Measurements from ENCODE around the gene HOXD4.

Gene HOXD4

DNA sequence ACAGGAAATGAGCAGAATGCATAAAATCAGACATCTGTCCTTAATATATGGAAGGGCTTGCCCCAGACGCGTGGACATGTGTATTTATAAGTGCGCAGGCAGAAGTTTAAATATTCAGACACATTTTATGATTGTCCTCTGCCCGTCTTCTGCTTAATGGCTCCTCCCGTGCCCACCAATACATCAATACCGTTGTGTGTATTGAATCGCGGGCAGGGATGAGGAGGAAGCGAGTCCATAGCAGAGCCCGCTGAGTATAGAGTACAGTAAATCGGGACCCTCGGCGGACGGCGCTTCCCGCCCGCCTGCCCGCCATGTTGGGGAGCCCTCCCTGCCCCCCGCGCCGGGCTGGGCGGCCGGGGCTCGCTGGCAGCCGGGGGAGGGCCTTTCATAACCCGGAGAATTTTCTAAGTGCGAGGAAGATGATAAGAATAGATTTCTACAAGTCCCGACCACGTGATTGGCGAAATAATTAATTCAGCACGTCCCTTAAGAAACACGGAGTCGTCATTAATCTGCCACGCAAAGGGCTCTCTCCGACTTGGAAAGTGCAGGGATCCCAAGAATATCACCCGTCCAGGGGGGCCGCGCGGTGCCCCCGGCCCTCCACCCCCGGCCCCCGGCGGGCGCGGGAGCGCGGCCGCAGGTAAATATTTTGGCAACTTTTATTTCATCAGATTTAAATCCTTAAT is 5.6 kb downstream of the HOXD4 start, which contains the start of gene HOXD3:
HOXD3 (plus strand) TSS at position 501 of the 692 bp plus-strand sequence. CDS start 11,808 bp downstream, outside the sequence.
- DNase-seq: peak; percentile 82

DNA sequence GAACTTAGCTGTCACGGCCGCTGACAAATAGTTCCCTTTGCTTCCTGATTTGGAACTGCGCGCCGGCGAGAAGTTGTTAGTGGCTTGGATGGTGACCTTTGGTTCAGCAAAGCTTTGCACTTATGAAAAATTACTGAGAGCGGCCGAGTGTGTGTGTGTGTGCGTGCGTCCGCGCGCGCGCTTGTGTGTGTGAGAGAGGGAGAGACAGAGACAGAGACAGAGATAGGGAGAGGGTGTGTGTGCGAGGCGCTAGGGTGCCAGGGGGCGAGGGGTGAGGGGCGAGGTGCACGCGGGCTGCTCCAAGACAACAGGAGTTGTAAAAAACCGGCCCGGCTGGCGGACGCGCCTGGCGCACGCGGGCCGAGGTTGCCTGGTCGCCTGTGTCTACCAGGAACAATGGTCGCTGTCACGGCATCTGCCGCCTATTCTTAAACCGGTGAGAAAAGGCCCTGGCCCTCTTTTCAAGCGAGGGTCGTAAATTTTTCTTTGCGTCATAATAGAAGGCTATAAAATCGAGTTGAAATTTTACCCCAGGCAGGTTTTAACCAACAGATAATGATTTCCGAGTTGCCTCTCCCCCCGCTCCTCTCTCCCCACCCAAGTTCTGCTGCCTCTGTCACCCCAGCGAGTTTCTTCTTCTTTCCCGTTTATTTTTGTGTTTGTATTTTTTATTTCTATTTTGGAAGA is 6.3 kb downstream of the HOXD4 start:
- peak; percentile 89 for DNase-seq

DNA sequence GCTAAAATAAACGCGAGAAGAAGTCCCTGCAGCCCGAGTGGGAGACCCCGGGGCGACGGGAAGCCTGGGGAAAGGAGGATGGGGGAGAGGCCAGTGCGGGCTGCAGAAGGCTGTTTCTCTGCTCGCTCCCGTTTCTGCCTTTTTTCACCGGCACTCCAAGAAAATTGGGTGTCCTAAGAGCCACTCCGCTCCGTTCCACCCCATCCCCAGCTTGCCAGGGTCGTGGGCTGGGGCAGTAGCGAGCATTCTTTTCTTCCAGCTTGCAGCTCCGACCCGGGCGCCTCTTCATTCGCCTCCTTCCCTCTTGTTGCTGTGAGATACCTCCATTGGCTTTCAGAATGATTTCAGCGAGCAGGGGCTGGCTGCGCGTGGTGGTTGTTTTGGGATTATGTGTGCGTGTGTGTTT is 6.8 kb downstream of the HOXD4 start:
- DNase-seq: peak; percentile 85

DNA sequence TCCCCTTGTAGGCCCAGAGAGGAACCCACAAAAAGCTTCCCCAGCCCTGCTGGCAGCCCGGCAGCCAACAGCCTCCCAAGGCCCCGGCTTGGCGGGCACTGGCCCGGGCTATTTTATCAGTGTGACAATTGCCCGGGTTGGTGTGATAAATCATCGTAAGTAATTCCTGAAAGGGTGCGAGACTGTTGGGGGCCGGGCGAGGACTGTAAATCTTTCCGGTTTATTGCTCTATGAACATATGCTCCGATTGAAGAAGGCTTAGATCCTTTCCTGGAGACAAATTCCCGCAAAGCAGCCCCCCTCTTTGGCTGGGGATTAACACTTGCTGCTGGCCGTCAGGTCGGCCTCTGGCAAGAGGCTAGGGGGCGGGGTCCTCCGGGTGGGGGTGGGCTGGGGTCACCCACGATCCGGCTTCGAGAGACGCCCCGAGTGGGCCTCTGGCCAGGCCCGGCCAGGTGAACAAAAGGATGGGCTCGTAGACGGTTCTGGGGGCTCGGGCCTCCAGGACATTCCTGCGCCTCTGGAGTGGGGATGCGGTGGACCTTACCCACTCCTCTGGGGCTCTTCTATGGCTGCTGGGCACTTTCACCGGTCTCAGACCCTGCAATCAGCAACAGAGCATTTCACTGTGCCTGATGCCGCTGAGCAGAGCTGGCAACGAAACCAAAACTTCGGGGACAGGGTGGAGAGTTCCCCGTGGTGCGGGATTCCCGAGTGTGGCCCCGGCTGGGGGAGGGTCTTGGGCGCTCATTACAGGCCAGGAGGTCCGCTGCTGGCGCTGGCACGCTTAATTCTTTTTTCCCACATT is 7.7 kb downstream of the HOXD4 start:
- peak; percentile 79 for DNase-seq

DNA sequence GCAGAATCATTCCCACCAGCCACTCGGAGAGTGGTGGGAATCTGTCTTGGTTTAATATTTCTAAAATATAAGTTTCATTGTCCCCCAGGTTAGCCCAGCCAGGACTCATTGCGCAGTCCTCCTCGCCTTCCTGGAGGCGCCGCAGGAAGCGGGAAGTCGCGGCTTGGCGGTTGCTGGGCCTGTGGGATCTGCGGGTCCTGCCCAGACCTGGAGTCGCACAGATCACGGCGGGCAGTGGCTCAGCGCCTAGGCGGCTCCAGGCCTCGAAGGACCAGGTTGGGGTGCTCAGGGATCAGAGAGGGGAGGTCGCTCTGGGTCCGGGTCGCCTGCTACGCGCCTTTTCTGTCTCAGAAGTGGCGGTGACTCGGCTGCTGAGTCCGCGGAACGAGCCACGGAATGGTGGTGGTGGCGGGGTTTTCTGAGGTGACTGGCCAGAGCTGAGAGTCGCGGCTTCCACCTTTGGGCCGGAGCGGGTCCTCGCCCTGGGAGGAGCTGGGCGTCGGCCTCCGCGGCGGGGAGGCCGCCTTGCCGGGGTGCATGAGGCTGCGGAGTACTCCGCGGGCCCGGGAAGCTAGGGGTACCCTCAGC is 8.4 kb downstream of the HOXD4 start:
- DNase-seq: no peak

DNA sequence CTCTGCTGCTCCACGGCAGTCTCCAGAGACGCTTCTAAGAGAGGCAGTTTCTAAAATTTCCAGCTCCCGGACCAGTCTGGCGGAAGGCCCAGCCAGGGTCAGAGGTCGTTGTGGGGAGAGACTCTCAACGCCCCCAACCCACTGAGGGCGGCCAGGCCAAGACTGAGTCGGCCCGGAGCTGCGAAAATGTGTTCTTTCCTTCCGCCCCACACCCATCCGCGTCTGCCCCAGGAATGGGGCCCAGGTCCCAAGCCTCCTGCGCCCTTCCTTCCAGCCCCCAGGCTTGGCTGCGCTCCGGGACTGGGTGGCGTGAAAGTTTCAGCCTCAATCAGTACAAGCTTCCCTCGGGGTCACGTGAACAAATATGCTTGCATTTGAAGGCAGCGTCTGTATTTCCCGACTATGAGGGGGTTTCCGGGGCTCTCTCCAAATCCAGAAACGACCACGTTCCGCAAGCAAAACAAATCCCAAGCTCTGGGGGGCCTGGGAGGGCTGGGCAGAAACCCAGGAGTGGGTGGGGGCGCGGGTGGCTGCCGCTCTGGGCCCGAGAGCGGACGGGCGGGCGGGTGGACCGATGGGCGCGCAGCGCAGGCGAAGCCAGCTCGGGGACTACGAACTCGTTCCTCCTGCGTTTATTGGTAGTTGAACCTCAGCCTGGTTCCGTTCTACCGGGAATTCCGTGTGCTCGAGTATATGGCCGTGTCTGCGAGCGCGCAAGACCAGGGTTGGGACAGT is 9.1 kb downstream of the HOXD4 start:
- DNase-seq: peak; percentile 86

DNA sequence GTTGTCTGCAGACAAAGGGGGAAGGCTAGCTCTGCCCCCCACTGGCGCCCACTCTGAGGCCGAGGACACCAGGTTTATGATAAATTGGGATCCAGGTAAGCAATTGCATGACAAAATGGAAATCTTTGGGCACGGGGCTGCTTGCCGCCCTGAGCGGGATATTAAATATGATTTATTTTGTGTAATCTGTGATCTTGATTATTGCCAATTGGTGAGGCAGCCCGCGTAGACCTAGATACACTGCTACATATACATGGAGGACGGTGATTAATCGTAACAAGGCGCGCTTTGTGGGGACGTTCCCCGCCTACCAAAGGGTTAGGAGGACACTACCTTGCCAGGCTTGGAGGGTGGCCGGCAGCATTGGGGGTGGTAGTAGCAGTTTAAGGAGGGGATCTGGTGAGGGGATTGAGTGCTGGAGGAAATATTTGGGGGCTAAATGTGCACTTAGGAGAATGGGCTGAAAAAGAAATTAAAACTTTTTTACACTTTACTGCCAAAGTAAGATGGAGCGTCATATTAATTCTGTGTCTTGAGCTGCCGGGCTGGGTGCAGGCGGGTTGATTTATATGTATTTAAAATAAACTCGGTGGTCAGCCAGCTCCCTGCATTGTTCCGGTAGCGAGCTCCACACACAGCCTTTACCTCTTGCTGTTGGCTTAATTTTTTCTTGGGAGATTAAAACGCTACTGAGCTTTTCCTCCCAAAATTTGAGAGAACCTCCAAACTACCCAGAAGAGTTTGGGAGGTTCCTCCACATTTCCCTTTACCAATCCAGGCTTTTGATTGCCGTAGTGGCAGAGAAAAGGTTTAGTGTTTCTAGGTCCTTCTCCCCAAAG is 9.9 kb downstream of the HOXD4 start:
- DNase-seq: peak; percentile 79

DNA sequence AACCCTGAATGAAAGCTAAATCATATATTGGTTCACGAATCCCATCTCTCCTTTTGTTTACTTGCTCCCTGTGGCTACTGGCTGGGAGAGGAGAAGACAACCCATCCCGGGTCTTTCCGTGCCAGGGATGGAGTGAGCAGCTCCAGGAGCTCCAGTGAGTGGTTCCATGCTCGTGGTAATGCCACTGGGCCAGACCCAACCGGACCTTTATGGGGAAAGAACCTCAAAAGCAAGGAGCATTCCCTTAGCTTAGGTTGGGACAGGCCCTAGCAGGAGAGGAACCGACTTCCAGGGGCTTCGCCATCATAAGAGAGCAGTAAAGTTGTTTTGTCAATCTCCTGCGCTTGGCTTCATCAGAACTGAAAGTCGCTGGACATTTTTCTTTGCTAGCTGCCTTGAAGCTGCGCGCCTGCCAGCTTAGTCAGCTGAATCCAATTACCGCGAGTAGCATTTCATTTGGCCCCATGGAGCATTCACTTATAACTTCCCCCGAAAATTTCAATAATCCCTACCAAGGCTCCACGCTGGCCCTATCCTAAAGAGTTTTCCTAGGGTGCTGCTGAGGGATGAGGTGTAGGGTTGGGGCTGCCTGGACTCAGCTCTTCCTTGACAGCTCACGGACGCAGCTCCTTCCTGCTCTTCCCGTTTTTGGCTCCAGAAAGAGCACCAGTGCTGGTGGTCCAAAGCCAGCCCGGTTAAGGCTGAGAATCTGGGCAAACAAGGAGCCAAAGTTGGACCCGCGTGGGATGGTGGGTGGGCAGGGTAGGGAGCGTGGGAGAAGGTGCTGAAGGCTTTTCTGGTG is 10.7 kb downstream of the HOXD4 start:
- peak; percentile 82 for DNase-seq

DNA sequence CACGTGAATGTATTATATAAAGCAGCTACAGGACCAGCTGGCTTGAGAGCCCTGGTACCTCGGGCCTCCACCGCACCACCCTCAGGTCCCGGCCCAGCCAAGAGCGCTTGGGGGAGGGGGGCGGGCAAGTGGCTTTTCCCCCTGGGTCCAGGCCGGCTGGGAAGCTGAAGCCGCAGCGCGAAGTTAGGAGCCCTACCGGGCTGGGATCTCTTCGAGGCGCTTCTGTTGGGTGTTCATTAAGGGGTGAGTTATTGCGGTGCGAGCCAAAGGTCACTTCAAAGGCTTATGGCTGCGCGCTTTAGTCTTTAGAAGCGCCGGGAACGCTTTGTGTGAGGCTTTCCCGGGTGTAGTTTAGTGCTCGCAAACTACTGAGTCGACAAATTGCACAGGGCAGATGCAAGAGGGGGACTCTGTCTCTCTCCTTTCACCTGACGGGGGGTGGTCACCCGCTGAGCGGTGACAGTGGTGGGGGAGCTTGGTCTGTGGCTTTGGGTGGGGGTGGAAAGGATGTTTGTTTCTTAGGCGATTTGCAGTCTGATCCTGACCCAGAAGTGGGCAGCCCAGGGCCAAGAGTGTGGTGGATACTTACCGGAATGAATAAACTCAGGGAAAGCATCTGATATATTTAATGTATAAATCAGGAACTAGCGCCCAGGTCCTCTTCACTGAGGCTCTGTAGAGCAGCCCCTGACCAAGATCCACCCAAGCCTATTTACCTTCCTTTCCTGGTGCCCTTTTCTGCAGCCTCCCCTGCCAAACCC is 11.7 kb downstream of the HOXD4 start:
- peak; percentile 78 for DNase-seq

DNA sequence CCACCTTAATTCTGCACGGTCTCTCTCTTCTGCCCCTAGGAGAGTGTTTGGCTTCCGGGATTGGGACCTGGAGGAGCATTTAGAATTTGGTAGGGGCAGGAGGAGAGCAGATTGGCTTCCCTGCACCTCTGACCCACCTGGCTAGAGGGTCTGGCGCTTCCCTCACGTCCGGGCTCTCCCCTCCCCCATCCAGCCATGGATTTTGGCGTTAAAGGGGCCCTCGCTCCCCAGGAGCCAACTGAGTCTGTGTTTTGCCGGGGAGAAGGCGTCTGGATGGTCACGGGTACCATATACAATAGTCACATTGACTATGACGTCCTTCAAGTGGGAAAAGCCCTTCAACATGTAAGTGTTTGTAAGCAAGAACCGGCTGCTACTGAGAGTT is 12.3 kb downstream of the HOXD4 start:
- DNase-seq: peak; percentile 61

DNA sequence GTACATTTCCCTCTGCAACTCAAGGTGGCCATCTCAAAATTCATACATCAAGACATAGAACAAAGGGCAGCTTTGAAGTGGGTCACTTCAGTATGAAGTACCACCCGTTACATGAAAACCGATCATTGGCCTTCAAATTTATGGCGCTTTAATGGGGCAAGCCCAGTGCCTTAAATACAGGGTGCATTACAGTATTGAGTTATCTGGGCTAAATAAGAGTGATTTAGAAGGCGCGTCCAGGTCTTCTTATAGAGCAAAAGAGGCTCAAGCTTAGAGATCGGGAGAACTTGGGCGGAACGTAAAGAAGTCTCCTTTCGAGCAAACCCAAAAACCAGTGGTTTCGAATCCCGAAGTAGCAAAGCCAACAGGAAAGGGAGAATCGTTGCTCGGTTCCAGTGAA is 12.9 kb downstream of the HOXD4 start:
- no peak for DNase-seq

DNA sequence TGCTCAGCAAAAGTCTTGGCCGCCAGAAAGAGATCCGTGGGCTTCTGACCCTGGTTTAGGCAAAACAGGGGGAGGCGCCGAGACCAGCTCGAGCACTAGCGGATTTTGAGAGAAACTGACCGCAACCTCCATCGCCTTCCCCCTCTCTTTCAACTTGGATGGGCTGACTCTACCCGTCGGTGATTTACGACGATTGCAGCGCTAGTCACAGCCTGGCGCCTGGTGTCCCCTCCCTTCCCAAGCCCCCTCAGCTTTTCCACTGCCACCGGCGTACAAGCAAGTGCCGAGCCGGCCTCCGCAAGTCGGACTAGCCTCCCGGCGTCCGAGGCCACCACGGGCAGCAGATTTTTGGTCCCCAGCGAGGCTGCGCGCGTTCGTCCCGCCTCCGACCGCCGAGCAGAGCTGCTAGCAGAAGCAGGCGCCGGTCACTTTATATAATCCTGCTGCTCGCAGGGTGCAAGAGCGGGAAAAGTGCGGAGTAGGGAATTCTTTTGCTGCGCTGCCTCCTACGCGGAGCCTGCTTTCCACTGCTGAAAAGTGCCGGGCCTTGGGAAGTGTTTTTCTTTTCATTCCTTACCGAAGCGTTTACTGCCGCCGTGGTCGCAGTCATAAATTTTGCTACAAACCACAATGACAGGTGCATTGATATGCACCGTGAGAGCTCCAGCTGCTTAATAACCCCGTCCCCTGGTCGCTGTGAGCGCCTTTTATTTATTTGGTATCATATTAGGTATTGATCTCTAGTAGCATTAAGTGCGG is 13.4 kb downstream of the HOXD4 start:
- DNase-seq: peak; percentile 89

DNA sequence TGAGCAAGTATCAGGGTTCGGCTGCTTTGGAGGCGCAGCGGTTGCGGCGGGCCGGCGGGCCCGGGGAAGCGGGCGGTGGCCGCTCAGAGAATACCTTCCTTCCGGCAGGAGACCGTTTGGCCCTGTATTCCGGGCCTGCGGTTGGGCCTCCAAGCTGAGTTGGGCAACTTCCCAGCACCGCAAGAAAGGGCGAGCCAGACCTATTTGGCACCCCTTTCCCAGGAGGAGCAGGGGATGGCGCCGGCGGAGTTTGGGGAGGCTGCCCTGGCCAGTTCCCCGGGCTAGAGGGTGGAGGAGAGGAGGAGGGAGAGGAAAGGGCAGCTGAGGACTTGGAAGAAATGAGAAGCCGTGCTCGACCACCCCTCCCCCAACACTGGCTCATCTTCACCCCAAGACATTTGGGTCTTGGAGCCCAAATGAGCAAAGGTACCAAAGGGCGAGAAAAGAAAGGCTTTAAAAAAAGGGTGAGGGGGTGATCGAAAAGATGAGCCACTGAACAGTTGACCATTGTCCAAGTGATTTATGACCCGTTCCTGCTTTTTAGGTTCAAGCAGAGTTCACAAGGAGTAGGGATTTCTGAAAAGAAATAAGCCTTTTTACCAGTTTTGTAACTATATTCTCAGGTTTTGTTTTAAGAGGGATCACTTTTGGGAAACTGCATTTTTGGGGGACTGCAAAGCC is 14.2 kb downstream of the HOXD4 start:
- peak; percentile 87 for DNase-seq

DNA sequence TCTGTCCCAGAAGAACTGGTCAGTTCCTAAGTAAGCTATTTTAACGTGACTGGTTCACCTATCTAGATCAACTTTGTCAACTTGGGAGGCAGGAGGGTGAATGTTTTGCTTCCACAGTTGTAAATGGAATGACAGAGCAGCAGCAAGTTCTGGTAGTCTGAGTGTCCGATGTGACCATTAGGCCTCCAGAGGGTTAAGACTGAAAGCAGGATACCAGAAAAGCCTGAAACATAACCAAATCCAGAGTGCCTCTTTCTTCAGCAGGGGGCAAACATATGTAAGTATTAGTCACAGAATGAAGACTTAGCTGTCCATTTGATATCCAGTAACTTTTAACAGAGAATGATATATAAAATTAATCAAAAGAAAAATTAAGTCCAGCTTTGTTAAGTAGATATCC is 14.9 kb downstream of the HOXD4 start:
- DNase-seq: no peak

DNA sequence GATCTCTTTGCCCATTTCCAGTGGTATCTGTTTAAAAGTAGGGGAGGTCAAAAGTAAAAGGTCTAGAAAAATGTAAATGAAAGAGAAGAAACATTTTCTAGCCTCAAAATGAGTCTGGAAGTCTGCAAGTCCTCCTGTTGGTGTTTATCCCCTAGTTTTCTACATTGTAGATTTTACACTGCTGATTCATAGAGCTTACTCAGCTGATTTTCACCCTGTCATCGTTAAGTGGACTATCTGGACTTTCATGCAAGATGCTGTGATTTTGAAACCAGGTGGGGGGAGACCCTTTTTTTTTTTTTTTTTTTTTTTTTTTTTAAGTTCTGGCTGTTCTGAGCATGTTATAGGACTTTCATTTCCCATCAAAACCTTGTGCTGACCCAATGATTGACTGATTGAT is 16.0 kb downstream of the HOXD4 start:
- no peak for DNase-seq

DNA sequence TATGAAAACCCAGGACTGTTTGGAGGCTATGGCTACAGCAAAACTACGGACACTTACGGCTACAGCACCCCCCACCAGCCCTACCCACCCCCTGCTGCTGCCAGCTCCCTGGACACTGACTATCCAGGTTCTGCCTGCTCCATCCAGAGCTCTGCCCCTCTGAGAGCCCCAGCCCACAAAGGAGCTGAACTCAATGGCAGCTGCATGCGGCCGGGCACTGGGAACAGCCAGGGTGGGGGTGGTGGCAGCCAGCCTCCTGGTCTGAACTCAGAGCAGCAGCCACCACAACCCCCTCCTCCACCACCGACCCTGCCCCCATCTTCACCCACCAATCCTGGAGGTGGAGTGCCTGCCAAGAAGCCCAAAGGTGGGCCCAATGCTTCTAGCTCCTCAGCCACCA is 17.8 kb downstream of the HOXD4 start:
- no peak for DNase-seq

DNA sequence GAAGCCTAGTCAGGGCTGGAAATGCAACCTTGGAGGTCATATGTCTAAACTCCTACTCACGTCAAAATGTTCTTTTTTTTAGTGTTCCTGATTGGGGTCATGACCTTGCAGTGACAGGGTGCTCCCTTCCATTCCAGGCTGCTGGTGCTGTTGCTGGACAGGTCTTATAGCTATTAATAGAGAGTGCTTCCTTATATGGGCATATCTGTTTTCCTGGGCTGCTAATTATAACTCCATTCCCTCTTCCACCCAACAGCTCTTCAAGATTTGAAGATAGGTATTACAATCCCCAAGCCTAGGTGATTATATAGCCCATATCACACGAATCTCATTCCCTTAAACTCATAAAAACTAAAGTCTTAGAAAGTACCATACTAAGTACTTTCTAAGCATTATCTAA is 18.4 kb downstream of the HOXD4 start:
- no peak for DNase-seq
